ENCODE results near the gene ZNF213.

The ZNF213 gene

DNA sequence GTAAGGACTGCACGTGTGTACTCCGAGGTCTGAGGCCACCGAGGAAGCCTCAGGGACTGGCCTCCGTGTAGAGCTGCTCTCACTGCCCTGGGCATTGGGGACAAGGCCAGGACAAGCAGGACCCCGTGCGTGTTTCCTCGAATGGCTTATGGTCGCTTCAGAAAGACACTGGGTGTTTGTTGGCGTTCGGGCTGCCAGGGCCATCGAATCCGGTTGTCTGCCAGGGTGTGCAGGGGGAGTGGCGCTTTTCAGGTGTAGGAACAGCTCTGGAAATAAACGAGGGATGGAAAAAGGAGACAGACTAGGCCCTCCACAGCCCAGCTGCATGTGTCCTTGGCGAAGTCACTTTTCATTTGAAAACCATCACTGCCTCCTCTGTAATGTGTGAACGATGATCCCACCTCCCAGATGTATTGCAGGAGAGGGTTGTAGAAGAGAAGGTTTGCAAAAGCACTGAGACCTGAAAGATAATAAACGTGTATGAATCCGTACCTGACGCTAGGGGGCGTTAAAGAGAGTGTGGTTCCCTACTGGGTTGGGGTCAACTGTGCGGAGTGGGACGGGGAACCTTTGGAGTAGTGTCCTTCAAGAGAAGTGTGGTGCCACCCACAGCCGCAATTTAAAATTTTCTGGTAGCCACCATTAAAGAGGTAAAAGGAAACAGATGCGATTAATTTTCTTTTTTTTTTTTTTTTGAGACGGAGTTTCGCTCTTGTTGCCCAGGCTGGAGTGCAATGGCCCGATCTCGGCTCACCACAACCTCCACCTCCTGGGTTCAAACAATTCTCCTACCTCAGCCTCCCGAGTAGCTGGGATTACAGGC lies 33.6 kb upstream of the ZNF213 start:
- DNase-seq (ENCODE audit: low read depth in 4 of 4, low spot score in 1 of 4): peak in 2 of 4 experiments; percentile 27 to 28

- DNase-seq (ENCODE audit: low read depth in 4 of 4, low spot score in 1 of 4): no peak
These were observed 32.9 kb upstream of the ZNF213 start for GRCh38 chr16:3101841-3102470.

DNA sequence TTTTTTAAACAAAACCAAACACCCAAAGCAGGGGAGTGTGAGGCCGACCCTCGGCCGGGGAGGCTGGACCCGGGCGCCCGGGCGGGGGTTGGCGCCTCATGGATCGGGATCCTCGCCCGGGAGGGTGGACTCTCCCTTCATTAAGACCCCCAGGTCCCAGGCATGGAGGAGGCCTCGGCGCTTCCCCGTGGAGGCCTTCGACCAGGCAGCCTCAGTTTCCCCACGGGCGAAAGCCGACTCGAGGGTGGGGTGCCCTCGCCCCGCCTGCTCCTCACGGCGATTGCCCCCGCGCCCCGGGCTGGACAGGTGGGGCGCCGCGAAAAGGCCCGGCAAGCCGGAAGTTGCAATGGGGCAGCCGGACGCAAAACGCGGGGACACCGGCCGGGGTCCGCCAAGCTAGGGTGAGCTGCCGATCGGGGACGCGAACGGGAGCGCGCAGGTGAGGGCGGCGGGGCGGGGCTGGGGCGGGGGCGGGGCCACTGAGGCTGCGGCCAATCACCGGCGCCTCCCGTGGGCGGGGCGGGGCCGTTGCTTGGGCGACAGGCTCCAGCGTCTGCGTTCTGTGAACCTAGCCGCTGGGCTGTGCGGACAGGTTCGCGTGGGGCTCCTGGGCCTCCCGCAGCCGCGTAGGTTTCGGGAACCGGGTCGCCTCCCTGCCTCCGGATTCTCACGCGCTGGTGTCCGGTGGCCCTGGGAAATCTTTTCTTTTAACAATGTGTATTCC lies 28.5 kb upstream of the ZNF213 start:
- DNase-seq (ENCODE audit: low read depth in 4 of 4, low spot score in 1 of 4): peak; percentile 76 to 90 (median 80)

- no peak for DNase-seq (ENCODE audit: low read depth in 4 of 4, low spot score in 1 of 4)
These were observed 22.6 kb upstream of the ZNF213 start, which contains the start of gene ZNF205 for GRCh38 chr16:3112058-3112880. ZNF205 (plus strand) TSS chr16:3112586; CDS start chr16:3113431, 845 bp downstream.

DNA sequence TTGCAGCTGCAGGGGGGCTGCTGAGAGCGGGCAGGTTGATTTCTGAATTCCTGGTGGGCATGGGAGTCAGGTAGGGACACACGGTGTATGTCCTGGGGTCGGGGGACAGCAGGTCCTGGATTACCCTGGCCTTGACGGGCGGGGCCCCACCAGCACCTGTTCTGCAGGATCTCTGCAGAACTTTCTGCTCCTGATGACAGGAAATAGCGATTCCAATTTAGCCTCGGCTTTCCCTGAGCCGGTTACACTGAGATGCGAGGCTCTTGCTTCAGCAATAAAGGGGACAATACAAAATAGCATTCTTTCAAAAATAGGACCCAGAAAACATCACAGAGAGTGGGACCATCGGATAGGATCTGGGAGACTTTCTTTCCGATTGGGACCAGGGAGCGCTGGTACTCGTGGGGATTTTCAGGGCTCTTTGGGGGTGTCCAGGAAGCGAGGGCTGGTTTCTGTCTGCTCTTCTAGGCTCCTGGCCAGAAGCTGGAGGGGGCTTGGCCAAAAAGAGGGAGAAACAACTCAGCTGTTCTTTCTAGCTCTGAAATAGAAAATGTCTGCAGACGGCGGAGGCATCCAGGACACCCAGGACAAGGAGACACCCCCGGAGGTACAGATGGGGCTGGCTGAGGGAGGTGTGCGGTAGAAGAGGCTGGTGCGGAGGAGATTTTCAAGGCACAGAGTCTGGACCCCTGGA lies 21.8 kb upstream of the ZNF213 start:
- no peak for DNase-seq (ENCODE audit: low read depth in 4 of 4, low spot score in 1 of 4)

GRCh38 chr16:3113765-3114479 lies 20.9 kb upstream of the ZNF213 start:
- no peak for DNase-seq (ENCODE audit: low read depth in 4 of 4, low spot score in 1 of 4)

GRCh38 chr16:3115003-3115402 lies 19.8 kb upstream of the ZNF213 start:
- no peak for DNase-seq (ENCODE audit: low read depth in 4 of 4, low spot score in 1 of 4)

- DNase-seq (ENCODE audit: low read depth in 4 of 4, low spot score in 1 of 4): no peak
These were observed 19.3 kb upstream of the ZNF213 start for GRCh38 chr16:3115561-3115960.

GRCh38 chr16:3118204-3118790 lies 16.5 kb upstream of the ZNF213 start:
- DNase-seq (ENCODE audit: low read depth in 4 of 4, low spot score in 1 of 4): no peak

DNA sequence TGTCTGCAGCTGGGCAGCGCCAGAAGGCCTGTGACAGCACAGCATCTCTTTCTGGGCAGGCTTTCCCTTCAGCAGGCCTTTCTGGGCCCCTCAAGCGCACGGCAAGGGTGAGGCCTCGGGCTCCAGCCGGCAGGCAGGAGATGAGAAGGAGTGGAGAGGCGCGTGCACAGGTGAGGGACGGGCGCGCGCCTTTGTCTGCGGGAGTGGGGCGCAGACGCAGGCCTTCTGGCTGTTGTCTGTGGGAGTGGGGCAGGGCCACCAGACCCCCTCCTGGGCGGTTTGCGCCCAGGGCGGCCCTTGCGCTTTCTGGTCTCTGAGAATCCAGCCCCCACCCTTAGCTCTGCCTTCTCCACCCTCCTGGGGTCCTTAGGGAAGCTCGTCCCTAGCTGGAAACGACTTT lies 16.0 kb upstream of the ZNF213 start:
- DNase-seq (ENCODE audit: low read depth in 4 of 4, low spot score in 1 of 4): no peak

- DNase-seq (ENCODE audit: low read depth in 4 of 4, low spot score in 1 of 4): no peak
These were observed 15.5 kb upstream of the ZNF213 start for GRCh38 chr16:3119286-3119685.

GRCh38 chr16:3119701-3120408 lies 15.0 kb upstream of the ZNF213 start:
- DNase-seq (ENCODE audit: low read depth in 4 of 4, low spot score in 1 of 4): no peak

DNA sequence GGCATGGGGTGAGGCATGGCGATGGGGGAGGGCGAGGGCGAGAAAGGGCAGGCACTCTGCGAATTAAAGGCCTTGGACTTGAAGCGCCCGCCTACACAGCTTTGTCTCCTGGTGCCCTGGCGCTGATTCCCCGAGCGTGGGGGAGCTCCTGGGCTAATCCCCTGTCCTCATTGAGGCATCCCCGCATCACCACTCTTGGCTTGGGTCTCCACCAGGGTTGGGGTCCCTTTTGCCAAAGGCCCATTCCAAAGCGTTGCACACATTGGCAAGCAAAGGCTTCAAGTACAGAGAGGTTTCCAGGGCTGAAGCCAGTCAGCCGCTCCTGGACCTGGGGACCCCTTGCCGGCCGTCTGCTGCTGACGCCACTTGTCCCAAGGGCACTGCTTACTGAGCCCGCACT lies 14.4 kb upstream of the ZNF213 start:
- no peak for DNase-seq (ENCODE audit: low read depth in 4 of 4, low spot score in 1 of 4)

GRCh38 chr16:3121851-3122467 lies 12.9 kb upstream of the ZNF213 start:
- DNase-seq (ENCODE audit: low read depth in 4 of 4, low spot score in 1 of 4): no peak

DNA sequence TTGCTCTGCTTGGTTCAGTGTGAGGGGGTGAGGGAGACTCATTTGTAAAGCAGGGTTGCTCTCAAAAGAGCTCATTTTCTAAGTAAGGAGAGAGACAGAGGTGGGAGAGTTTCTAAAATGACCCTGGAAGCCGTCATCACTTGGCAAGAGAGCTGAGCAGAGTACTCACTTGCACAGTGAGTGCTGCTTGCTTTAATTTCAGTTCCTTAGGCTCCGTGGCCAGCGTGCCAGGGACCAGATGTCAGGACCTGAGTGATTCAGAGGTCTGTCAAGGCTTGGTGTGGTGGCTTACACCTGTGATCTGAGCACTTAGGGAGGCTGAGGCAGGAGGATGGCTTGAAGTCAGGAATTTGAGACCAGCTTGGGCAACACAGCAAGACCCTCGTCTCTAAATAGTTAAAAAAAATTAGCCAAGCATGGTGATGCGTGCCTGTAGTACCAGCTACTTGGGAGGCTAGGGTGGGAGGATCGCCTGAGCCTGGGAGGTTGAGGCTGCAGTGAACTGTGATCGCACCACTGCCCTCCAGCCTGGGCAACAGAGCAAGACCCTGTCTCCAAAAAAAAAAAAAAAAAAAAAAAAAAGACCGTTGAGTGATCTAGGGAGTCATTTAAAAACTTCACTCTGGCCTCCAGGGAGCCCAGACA lies 11.8 kb upstream of the ZNF213 start:
- no peak for DNase-seq (ENCODE audit: low read depth in 4 of 4, low spot score in 1 of 4)

DNA sequence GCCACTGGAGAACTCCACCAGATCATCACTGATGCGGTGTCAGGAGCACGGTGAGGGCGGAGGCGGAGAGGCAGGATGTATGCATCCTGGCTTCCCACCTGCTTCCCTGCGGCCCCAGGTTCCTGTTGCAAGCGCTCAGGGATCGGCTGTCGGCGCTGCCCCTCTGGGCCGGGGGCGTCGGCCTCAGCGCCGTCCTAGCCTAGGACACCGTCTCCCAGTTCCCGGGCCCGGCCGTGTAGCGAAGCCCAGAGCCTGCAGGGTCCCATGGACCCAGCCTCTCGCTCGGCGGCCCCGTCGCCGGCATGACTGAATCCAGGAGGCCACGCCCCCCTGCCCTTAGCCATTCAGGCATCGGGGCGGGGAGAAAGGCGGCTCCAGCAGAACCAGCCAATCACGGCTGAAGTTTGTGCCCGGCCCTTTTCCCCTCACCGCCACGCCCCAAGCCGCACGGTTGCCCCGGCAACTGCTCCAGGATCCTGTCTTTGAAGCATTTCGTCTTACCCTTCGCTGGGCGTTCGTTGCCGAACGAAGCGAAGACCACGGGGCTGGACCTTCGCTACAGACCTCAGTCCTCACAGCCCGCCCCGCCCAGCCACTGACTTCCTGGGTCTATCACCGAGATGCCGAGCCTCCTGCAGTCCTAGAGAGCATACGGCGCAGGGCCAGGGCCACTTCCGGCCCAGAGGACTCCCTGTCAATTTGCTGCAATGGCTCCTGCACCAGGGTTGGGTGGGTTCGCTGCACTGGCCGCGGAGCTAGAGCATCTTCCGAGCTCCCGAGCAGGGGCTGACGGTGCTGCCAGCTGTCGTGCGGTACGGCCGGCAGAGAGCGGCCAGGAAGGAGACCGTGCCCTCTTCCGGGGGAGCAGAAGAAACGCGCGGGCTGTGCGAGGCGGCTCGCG lies 10.6 kb upstream of the ZNF213 start:
- DNase-seq (ENCODE audit: low read depth in 4 of 4, low spot score in 1 of 4): peak; percentile 89 to 98 (median 94)

- DNase-seq (ENCODE audit: low read depth in 4 of 4, low spot score in 1 of 4): no peak
These were observed 7.1 kb upstream of the ZNF213 start for GRCh38 chr16:3127745-3128144.

Measured in stimulated activated CD4-positive, alpha-beta T cell treated with anti-CD3 and anti-CD28 coated beads, Interleukin-1b, Interleukin-23, amount 100 ng/mL, for 24 hours (primary cell).